Cerebellar cortex (tissue), 1 donor: ENCODE data around the gene HOXC6.

Experiments used
- DNase-seq: peaks from one replicate; pipeline ENCODE4 v3.0.0-alpha.2; 2015; ENCODE audit warnings: low spot score

HOXC6 gene

DNA sequence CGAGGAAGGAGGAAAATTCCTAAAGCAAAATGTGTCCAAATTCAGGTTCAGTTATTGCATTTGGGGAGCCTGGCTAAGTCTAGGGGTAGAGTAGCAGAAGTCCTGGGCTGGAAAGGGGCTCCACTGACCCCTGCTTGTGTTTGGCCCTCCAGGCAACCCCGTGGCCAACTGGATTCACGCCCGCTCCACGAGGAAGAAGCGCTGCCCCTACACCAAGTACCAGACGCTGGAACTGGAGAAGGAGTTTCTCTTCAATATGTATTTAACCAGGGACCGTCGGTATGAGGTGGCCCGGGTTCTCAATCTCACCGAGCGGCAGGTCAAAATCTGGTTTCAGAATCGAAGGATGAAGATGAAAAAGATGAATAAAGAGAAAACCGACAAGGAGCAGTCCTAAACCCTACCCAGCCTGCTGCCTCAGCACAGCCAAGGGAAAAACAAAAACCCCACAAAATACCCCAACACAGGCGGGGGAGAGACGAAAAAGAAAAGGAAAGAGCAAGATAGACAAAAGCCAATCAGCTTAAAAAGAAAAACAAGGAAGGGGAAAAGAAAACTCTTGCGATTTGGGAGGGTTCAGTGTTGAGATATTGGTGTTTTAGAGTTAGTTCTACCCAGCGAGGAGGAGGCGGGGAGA lies 25.8 kb upstream of the HOXC6 start:
- DNase-seq, result no peak

DNA sequence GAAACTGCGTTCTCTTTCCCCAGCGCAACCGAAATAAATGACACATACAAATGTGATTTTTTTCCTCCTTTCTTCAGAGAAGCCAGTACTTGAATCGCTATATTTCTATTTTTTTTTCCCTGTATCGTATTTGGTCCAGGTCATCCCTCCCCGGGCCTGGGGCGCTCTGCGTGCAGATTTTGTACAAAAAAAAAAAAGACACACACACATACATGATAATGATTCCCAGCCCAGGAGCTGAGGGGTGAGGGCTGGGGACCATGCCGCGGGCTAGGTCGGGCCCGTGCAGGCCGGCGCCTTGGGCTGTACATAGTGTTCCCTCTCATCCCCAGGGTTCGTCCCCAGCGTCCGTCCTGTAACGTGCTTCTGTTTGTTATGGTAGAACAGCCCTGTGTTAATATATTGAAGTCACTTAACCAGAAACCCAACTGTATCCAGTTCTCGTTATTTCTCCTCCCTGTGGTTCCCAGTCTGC lies 25.3 kb upstream of the HOXC6 start:
- DNase-seq, result no peak

DNA sequence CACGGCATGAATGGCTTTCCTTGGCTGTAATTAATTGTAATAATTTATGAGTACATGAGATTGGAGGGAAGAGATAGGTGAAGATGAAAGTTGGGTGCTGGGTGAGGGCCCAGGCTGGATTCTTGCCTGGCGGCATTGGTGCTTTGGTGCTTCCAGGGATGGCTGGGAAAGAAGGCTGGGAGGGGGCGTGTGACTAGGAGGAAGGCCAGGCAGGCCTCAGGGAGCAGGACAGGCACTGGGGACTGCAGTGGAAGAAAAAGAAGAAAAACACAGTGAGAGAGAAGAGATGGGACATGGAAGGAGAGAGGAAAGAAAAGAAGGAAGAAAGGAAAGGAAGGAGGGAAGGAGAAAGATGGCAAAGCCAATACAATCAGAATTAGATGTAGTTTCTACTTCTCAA lies 24.6 kb upstream of the HOXC6 start:
- DNase-seq, result no peak

DNA sequence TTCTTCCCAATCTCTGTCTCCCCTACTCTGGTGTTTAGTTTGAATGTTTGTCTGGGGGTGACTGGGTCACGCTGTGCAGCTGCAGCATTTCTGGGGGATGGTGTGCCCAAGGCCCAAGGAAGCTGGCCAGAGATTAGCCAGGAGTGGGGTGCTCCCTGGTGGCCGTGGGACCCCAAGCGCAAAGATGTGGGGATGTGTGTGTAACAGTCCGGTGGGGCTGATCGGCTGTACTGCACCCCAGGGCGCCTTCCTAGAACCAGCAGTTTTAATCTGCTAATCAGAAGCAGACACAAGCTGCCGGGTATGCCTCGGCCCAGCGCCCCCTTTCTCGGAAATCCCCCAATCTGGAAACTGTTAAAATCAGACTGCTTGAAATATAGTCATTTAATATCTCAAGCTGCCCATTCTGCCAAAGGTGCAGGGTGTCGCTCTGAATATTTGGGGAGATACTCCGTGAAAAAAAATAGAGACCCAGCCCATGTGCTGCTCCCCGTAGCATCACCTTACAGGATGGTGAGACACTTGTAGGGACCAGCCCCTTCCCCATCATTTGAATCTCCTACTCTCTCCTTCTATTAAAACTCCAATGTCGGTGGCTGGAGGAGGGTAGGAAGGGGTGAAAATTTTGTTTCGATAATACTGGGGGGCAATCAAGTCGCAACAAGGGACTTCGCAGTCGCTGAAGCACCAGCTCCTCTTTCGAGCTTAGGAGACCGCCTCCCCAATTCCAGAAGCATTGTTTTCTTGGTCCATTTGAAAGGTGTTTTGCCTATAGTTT lies 24.0 kb upstream of the HOXC6 start:
- no peak for DNase-seq

DNA sequence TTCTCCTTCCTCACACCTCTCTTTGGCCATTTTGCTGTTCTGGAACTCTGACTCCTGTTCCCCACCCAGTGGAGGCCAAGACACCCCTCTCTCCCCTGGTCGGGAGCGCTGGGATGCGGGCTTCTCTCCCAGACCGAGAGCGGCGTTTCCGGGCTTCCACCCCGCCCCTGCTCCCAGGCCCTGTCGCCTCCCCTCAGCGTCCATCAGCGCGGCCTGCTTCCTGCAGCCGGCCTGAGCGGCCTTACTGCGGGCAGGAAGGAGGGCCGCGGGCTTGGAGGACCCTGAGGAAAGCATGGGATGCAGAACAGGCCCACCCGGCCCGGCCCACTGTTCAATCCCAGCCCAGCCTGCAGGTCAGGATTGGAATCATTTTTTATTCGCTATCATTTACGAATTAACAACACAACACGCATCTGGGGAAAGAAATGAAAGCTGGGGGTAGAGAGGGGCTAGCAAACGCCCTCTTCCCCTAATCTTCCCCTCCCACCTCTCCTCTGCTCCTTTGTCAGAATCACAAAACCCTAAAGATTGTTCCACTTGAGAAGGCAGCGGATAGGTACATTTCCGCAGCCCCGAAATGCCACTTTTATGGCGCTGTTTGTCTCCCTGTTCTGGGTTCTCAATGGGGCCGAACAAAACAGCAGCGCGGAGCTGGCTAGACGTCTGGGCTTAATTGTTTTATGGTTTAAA lies 23.3 kb upstream of the HOXC6 start:
- DNase-seq, result no peak

DNA sequence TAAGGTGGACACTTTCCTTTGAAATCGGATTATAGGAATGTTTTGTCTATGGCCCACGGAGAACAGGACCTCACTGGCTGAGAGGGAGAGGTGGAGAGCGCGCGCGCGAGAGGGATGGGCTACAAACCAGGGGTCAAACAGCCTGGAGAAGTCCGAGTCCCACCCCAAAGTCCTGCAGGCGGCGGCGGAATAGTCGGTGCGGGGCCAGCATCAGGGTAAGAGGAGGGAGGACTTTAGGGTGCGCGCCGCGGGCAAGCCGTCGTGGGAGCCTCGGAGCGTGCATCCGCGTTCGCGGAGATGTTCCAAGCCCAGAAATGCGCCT lies 22.7 kb upstream of the HOXC6 start:
- no peak for DNase-seq

DNA sequence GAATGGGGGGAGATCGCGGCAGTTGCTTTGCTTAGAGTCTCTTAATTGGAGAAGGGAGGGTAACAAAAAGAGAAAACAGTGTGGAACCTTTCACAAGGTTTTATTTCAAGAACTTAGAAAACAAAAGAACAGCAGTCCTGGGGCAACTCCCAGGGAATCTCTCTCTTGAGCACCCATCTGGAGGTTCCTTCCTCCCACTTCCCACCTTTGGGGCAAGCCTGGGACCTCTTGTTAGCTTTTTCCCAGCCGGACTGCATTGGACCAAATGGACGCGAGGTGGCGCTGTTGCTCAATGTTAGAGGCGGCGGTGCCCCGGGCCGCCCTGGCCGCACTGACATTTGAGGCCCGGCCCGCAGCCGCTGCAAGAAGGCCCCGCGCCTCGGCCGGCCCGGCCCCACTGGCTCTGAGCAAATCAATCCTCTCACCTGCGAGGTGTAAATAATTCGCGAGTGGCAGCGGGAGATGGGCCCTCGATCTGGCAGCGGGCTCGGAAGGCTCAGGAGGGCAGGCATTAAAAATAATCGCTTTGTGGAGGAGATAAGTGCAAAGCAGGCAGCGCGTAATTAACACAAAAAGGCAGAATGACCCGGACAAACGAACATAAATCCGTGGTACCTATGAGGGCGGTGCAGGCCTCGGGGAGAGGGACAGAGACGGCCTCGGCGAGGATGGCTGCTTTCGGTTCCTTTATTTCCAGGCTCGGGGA lies 22.2 kb upstream of the HOXC6 start:
- DNase-seq, result peak; percentile 91

DNA sequence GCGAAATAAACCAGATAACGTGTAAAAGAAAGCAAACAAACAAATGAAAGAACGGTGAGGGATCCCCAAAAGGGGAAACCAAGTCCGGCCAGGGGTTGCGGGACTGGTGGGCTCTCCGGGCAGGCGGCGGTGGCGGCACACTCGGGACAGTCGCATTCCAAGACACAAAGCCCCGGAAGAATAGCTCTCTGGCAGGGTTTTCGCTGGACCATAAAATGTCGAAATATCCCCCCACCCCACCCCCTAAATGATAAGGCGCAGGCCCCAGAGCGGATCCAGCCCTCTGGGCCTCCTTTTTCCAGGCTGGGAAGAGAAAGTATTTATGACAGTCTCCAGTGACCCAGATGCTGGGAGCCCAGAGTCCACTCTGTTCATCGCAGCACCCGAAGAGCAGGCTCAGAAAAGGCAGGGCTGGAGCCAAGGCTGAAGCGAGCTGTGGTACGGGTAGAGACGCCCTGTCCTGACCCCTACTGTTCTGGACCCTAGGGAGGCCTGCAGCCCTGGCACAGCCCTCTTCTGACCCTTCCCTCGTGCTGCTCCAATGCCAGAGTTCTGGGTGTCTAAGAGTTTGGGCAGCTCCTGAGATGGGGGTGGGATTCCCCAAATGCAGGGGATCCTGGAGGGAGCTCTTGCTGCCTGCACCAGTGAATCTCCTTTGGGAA lies 21.6 kb upstream of the HOXC6 start:
- no peak for DNase-seq

DNA sequence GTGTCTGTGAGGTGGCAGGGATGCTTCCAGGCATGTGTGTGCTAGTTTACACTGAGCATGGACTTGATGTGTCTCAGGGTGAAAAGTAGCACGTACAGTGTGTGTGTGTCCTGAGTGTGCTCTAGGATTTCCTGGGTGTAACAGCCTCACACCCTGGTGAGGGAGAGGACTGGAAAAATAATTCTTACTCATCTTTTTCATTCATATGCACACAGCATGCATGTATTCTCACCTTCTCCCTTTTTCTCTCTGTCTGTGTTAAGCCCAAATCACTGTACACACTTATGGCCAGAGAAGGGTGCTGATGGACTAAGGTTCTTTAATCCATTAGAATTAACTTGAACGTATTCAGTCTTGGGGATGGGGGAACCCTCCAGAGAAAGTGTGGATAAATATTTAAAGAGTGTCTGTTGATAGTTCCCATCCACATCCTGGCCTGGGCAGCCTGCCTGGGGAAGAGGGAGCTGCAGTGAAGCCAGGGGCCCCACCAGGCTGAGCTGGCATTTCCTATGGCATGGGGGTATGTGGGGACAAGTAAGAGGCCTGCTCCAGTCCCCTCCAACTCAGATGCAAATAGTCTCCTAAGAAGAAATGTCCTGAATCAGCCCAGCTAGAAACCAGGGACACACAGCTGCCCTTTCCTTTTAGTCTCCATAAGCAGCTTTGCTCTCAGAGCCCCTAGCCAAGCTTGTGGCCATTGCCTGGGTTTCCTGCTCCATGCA lies 20.5 kb upstream of the HOXC6 start:
- DNase-seq, result no peak

DNA sequence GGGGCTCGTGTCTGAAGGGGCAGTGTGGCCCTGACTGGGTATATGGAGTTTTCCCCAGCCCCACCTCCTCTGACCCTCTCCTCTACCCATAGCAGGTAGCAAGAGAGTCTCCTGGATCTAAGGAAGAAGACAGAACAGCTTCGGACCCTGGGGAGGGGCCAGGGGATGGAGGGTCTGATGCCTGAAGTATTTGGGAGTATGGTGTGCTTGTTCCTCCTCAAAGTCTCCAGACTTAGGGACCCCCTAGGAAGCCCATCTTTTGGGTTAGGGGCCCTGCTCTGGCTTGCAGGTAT lies 20.0 kb upstream of the HOXC6 start:
- DNase-seq, result no peak

DNA sequence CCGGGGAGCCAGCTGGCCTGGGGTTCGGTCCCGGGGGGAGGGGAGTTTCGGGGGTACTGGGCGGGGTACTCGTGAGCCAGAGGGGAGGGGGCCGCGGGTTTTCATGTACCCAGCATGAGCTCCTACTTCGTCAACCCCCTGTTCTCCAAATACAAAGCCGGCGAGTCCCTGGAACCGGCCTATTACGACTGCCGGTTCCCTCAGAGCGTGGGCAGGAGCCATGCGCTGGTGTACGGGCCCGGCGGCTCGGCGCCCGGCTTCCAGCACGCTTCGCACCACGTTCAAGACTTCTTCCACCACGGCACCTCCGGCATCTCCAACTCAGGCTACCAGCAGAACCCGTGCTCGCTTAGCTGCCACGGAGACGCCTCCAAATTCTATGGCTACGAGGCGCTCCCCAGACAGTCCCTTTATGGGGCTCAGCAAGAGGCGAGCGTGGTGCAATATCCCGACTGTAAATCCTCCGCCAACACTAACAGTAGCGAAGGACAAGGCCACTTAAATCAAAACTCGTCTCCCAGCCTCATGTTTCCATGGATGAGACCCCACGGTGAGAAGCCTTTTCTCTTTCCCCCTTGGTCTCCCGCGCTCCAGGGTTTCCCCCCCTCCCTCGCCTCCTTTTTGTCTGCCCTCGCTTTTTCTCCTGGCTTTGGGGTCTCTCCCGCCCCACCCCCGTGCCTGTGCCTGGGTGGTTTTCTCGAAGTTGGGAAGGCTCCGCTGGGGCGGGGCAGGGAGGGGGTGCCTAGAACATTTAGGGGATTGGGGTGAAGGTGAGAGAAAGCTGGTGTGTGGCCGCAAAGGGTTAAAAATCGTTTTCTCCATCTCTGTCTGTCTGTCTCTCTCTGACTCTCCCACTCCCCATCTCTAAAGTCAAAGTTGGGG lies 18.8 kb upstream of the HOXC6 start:
- DNase-seq, result no peak

DNA sequence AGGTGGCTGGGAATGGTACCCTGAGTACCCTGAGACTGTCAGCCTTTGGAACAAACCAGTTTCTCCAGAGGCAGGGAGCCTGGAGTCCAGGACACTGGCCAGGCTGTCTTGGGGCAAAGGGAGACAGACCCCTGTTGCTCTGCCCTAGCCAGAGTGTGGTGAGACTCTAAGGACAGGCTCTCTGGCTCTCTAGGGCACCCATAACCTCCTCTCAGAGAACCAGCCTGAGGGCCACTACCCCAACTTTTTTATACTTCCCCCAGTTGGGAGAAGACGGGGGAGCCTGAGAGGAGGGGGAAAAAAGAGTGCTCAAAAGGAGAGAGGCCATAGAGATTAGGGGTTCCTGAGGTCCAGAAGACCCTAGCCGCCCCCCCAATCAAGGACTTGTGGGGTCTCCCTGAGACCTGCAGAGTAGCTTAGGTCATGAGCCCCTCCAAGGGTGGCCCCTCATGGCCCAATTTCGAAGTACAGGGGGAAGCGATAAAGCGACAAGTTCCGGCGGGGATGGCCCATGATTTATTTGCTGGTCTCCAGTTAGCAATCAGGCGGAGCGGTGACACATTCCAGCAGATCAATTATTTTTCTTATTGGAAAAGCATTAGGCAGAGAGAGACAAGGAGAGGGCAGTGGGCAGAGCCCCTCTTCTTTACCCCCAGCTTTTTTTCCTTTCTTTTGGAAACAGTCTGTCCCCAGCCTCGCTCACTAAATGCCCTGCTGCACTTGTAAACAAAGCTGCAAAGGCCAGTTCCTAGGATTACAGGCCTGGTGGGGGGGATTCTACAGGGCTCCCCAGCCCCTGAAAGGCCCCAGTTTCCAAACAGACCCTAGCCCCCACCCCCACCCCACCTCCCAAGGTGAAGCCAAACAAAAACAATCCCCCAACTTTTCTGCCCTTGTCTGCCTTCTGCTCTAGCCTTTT lies 17.9 kb upstream of the HOXC6 start:
- no peak for DNase-seq

DNA sequence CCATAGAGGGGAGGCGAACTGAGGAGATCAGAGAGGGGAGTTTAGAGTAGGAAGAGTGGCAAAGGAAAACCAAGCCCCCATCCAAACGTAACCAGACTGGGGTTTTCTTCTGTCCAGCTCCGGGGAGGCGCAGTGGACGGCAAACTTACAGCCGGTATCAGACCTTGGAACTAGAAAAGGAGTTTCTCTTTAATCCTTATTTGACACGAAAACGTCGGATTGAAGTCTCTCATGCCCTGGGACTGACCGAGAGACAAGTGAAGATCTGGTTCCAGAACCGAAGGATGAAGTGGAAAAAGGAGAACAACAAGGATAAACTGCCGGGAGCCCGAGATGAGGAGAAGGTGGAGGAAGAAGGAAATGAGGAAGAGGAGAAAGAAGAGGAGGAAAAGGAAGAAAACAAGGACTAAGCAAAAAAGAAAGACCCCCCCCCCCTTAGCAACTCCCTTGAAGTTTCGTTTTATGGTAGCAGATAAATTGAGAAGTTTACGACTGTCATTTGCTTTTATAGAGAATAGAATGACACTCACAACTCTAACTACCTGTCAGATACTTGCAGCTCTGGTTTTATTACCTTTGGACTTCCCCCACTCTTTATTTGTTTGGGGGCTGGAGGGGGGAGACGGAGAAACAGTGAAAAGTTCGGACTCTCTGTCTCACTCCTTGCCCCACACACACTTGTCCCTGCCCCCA lies 17.1 kb upstream of the HOXC6 start:
- no peak for DNase-seq

DNA sequence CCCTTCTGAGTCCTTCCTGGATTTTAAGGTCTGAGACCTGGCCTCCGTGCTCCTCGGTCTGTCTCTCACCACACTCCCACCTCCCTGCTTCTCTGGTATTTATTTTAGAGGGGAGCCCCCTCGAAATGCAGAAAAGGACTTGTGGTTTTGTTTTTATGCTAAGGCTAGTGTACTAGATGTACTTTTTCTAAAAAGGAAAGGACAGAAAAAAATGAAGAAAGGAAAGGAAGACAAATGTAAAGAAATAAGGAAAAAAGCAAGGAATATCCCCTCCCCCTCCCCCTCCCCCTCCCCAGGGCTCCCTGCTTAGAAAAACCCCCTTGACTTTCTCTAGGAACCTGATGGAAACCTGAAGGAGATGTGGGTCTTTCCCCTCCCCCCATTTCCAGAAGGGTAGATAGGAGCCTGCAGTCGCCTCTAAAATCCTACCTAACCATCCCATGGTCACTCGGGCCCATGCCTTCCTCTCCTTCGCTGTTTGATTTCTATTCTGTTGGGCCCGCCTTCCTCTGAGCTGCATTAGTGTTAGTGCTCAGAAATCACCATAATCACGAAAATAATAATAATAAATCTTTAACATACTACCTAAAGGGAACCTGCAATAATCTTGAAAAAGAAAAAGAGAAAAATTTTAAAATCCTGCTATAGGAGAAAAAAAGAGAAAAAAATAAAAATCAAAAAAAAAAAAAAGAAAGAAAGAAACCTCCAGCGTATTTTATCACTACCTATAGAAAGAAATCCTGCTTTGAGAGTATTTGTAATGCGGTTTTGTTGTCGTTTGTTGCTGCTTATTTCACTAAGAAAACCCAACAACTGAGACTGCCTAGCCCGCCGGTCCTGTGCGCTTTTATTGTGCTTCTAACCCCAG lies 16.3 kb upstream of the HOXC6 start:
- no peak for DNase-seq

DNA sequence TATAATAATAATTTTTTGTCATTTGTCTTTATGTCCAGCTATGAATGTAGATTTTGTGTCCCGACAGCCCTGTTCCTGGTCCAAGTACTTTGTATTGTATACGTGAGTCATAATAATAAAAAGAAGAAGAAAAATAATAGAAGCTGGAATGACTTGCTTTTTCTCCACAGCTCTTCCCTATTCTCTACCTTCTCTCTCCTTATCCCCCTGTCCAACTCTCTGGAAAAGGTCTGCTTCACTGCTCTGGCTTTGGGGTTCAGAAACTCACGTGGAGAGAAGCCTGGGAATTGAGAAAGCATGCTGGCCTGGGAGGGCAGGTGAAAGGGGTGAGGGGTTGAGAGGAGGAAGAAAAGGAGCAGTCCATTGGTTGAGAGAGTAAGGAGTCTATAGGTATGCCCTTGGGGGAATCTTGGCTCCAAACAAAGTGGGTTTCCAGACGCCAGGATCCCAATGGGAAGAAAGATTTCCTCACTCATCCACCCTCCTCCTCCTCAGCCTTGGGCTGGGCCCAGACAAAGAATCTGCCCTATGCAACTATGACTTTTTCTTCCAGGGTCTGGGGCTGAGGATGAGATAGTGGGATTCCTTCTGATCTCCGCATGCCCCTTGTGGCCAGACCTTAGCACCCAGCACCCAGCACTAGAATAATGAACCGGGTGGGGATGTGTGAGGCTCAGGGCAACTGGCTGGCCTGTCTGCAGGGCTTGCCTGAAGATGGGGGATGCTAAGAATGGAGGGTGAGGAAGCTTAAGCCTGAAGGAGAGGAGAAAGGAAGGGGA lies 15.4 kb upstream of the HOXC6 start:
- no peak for DNase-seq

DNA sequence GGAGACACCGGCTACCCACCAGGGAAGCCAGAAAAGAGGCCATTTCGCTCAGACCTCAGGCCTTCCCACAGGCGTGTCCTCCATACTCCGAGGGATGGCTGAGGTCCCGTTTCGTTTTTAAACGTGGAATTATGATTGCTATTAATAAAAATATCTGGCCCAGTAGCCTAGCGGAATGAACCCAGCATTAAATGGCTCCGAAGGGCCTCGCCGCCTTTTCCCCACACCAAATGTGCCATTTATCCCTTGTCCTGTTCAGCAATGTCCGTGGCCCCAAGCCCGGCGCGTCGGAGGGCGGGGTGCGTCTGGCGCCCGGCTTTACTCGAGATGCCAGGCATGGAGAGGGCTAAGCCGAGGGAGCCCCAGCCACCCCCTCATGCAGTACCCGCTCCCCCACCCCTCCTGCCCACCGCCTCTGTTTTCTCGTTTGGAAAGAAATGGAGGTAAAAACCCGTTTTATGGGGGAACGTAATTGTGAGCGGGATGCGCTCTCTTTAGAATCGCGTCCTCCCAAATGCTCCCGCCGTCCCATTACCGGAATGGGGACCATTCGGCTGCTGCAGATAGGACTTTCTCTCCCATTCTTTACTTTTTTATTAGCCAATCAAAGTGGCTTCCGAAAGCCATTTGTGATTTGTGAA lies 13.7 kb upstream of the HOXC6 start:
- DNase-seq, result no peak
